ENCODE measurements around the gene NOS1.
A peak's percentile ranks its signal among the peaks of the same experiment; 100 is the strongest.

Gene NOS1

GRCh38 chr12:117261247-117261646 lies 100.2 kb downstream of the NOS1 start:
- no peak overlapping the region for H3K4me3 ChIP-seq (ENCODE audit: low read depth, low read length)
- ChIA-PET CTCF (no interaction called here), POLR2A (no interaction called here)
- no peak for DNase-seq (ENCODE audit: low read depth, low spot score)
- TF ChIP-seq CTCF (IDR thresholded peaks at IDR 0.05; ENCODE audit: insufficient read depth, low read length, missing control alignments), result no peak

GRCh38 chr12:117255386-117255785 lies 106.0 kb downstream of the NOS1 start:
- H3K4me3 ChIP-seq (ENCODE audit: low read depth, low read length), result no peak overlapping the region
- TF ChIP-seq CTCF (IDR thresholded peaks at IDR 0.05; ENCODE audit: insufficient read depth, low read length, missing control alignments), result no peak
- no peak for DNase-seq (ENCODE audit: low read depth, low spot score)
- ChIA-PET POLR2A (no interaction called here), CTCF (no interaction called here)

- no peak for TF ChIP-seq CTCF (IDR thresholded peaks at IDR 0.05; ENCODE audit: insufficient read depth, low read length, missing control alignments)
- ChIA-PET CTCF (no interaction called here), POLR2A (no interaction called here)
- DNase-seq (ENCODE audit: low read depth, low spot score), result no peak
- no peak overlapping the region for H3K4me3 ChIP-seq (ENCODE audit: low read depth, low read length)
Observed at GRCh38 chr12:117243488-117243887, 117.9 kb downstream of the NOS1 start.

GRCh38 chr12:117241697-117242096 lies 119.7 kb downstream of the NOS1 start:
- H3K4me3 ChIP-seq (ENCODE audit: low read depth, low read length), result no peak overlapping the region
- CTCF ChIA-PET, result interaction anchor here (1.0 to 11.6 kb wide), 2 partner anchors 610 to 616 kb away, joined by 3 to 276 read pairs; no protein-coding TSS in a partner anchor
- DNase-seq (ENCODE audit: low read depth, low spot score), result no peak
- no peak for TF ChIP-seq CTCF (IDR thresholded peaks at IDR 0.05; ENCODE audit: insufficient read depth, low read length, missing control alignments)
- POLR2A ChIA-PET, result no interaction called here

GRCh38 chr12:117240081-117240755 lies 121.2 kb downstream of the NOS1 start:
- ChIA-PET CTCF (interaction anchor here (1.2 to 11.6 kb wide), 4 partner anchors 11 to 612 kb away, joined by 3 to 276 read pairs (median 10); no protein-coding TSS in a partner anchor), POLR2A (no interaction called here)
- DNase-seq (ENCODE audit: low read depth, low spot score), result no peak
- H3K4me3 ChIP-seq (ENCODE audit: low read depth, low read length), result no peak overlapping the region
- TF ChIP-seq CTCF (IDR thresholded peaks at IDR 0.05; ENCODE audit: insufficient read depth, low read length, missing control alignments), result no peak

GRCh38 chr12:117236456-117237001 lies 124.9 kb downstream of the NOS1 start:
- peak; percentile 64 for TF ChIP-seq CTCF (IDR thresholded peaks at IDR 0.05; ENCODE audit: insufficient read depth, low read length, missing control alignments)
- ChIA-PET CTCF (interaction anchor here (0.7 to 11.6 kb wide), 32 partner anchors 8 to 641 kb away, joined by 3 to 276 read pairs (median 4); no protein-coding TSS in a partner anchor), POLR2A (no interaction called here)
- no peak for DNase-seq (ENCODE audit: low read depth, low spot score)
- no peak overlapping the region for H3K4me3 ChIP-seq (ENCODE audit: low read depth, low read length)

Measured in AG04449 (cell line).